Measurements from ENCODE around the gene UBE2QL1.

UBE2QL1 gene, protein sequence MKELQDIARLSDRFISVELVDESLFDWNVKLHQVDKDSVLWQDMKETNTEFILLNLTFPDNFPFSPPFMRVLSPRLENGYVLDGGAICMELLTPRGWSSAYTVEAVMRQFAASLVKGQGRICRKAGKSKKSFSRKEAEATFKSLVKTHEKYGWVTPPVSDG

DNA sequence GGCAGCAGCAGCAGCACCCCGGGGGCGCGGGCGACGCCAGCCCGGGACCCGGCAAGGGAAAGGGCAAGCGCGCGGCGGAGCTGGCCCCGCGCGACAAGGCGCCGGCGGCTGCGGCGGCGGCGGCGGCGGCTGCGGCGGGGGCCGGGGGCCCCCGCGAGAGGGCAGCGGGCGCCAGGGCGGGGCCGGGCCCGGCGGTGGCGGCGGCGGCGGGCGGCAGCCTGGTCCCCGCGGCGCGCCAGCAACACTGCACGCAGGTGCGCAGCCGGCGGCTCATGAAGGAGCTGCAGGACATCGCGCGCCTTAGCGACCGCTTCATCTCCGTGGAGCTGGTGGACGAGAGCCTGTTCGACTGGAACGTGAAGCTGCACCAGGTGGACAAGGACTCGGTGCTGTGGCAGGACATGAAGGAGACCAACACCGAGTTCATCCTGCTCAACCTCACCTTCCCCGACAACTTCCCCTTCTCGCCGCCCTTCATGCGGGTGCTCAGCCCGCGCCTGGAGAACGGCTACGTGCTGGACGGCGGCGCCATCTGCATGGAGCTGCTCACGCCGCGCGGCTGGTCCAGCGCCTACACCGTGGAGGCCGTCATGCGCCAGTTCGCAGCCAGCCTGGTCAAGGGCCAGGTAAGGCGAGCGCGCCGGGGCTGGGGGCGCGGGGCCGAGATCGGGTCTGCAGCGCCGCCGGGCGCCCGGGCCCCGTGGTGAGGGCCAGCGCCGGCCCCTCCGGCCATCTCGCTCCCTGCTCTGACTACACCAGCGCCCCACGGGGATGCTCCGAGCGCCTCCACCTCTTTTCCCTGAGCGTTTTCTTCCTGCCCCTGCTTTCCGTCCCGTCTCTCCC is at the start of gene UBE2QL1:
UBE2QL1 (plus strand) TSS at position 238 of the 843 bp plus-strand sequence; CDS start at position 273, 35 bp downstream.
- no peak for DNase-seq

DNA sequence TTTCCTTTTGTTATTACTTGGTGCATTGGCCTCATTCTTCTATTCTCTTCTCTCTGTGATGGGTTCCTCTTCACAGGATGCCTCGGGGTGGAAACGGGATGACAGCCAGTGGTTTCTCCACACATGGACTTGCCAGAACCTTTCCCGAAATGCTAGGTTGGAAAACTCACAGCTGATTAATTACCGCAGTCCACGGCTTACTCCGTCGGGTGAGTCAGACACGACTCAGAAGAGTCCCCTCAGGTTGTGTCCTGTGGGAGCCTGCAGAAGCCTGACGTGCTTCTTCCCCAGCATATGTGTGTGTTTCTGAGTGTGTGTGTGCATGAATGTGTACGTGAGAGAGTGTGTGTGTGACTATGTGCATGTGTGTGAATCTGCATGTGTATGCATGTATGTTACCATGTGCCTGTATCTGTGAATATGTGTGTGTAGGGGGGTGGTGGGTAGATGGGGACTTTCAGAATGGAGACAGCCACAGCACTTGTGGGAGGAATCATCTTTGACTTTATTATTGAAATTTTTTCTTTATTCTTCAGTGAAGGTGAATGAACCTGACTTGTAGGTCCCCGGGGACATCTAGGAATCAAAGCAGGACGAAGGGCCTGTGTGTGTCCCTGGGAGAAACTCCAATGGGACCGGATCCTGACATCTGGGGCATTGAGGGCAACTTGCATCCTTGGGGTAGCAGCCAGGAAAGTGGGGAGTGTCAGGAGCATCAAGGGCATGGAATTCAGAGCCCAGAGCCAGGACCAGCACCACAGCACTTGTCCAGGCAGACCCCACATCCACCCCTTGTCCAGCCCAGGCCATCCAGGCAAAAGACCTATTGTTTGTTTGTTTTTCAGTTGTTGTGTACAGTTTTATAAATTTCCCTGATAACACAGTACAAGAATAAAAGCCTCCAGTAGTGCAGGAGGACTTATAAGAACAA is 48.4 kb upstream of the UBE2QL1 start:
- DNase-seq, result no peak

DNA sequence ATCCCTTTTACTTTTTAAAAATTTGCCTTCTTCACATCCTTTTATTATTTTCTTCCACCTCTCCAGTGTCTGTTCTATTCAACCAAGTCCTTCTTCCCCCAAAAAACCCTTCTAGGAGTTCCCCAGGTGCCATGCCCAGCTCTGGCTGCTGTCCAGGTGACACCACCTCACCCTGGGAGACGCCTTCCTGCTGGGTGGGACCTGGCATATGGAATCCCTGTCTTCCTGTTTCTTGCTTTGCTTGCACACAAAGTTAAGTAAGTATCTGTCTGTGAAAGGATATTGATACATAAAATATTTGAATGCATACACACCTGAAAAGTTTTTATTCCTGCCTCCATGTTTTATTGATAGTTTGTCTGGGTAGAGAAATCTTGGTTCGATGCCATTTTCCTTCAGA is 47.2 kb upstream of the UBE2QL1 start:
- DNase-seq, result no peak

DNA sequence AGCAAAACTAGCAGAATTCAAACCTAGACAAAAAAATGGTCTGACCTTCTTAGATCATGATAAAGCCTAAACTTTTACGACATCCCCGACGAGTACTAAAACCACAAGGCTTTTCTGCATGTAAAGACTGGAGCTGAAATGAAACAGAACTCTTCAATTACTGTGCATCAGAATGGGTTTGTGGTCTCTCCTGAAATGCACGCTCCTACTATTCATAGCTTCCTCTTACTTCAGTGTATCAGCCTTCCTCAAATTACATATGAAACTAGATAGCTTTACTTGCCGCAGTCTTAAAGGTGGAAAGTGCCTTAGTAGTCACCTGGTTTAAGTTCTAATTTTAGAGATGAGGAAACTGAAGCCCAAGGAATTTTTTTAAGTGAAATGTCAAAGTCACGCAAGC is 45.7 kb upstream of the UBE2QL1 start:
- DNase-seq, result no peak

DNA sequence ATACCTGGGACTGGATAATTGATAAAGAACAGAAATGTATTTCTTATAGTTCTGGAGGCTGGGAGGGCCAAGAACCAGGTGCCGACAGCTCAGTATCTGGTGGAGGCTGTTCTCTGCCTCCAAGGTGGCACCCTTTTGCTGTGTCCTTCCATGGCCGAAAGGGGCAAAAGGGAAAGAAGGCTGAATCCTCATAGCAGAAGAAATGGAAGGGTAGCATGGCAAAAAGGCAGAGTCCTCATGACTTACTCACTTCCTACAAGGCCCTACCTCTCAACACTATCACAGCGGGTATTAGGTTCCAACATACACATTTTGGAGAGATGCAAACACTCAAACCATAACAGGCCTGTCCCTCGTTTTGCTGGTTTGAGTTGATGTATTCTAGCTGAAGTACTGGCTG is 45.2 kb upstream of the UBE2QL1 start:
- no peak for DNase-seq

DNA sequence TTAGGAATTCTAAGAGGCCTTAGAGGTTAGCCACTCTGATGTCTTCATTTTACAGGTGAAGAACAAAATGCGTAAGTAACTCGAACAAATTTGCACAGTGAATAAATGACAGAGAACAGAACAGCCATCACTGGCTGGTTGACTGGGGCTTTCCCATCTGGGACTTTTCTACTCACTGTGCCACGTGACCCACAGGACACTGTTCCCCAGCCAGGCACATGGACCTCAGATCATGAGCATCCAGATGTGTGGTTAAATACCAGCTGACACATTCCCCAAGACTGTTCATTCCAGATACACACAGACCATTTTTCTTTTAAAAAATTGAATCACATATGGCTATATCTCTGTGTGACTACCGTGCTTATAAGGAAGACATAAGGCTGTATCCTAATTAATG is 44.5 kb upstream of the UBE2QL1 start:
- DNase-seq, result no peak

DNA sequence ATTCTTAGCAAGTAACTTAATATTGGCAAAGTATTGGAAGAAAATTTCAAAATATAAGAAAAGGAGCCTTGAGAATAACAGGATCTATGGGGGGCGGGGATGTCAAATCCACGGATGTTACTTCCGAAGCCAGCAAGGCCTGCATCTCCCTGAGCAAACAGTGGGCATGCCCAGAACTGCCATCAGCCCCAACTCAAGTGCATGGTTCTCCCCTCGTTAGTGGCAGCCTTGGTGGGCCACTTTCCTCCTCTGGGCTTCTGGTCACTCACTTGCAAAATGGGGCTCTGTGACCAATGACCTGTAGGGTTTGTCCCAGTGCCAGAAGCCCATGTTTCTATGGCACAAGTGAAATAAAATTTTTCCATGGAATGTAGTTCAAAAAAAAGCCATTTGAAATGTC is 43.1 kb upstream of the UBE2QL1 start:
- no peak for DNase-seq

DNA sequence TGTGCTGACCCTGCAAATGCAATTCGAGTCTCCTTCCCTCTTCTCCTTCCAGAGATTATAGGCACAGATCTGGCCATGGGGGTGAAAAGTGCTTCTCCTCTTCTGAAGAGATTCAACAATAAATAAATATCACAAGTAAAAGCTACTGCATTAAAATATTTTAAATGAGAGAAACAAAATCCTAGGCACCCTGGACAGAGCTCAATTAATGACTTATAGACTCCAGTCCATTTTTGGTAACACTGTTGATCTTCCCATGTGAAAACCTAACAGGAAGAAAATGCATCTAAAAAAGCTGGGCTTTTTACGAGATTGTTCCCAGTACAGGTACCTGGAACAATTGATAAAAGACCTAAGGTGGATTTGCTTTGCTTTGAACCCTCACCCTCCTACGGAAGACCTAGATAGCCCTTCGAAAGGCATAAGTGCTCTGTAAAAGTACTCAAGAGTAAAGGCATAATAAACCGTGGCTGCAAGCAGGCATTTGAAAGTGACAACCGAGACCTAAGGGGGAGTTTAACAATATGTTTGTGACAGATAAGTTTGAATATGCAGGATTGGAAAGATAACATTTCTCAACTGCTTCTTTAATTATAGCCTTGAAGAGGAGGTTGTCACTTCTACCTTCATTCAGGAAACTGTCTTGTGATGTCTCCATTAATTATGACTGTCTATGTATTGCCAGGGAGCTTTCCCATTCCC is 41.0 kb upstream of the UBE2QL1 start:
- no peak for DNase-seq

DNA sequence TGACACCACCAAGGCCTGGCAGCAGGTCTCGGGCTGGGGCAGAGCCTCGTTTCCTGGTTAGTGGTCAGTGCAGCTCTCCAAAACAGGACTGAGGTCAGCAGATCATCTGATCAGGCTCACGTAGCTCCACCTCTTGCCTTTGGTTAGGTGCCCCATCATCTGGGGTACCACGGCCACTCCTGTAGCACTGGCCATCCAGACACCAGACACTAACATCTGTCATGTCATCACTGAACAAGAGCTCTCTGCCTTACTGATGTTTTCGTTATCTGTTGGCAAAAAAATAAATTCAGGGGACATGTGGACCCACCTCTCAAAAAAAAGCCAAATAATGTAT is 40.4 kb upstream of the UBE2QL1 start:
- DNase-seq, result no peak

DNA sequence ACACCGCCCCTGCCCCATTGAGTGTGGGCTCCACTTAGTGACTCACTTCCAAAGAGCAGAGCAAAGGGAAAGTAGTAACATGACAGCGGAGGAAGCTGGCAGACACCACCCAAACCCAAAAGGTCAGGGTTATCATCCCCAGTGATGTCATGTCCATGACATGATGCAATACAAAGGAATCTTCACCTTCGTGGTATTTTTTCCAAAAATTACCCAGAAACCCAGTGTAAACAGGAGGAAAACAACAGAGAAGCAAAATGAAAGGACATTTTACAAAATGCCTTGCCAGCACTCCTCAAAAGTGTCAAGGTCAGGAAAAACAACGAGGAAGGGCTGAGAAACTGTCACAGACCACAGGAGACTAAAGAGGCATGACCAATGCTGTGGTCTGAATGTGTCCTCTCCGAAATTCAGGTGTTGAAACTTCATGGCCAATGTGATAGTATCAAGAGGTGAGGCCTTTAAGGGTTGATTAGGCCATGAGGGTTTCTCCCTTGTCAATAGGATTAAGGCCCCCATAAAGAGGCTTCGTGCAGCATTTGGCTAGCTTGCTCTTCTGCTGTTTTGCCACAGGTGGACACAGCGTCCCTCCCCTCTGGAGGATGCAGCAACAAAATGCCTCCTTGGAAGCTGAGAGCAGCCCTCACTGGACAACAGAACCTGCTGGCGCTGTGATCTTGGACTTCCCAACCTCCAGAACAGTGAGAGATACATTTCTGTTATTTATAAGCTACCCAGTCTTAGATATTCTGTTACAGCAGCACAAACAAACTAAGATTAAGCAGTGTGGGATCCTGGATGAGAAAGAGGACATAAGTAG is 39.8 kb upstream of the UBE2QL1 start:
- DNase-seq, result no peak

DNA sequence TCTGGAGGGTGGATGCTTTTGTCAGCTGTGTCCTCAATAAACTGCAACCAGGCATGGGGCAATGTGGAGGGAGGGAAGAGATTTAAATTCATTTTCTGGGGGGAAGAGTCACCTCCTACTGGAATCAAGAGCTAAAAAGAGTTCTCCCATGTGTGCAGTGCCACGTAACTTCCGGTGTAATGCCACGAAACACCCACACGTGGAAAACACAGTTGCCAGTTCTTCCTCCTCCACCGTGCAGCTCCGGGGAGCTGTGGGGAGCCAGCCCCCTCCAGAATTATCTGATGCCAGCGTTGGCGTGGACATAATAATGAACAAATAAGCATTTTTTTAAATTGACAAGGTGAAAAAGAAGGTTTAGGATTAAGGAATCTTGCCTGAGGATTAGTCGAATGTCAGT is 38.2 kb upstream of the UBE2QL1 start:
- DNase-seq, result no peak

DNA sequence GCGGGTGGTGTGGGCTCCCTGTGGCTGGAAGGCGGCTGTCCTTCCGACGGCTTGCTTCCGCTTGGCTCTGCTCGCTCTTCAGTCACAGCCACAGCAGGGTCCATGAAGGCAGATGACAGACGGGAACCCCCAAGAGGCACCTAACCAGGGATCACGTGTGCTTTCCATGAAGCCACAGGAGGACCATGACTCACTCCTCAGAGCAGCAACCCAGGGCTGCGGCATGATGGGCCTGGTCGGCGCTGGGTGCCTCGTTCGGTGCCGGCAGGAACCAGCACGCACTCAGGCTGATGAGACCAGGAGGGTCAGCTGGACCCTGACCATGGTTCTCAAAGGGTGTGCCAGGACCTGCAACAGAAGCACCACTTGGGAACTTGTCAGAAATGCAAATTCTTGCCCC is 37.5 kb upstream of the UBE2QL1 start:
- no peak for DNase-seq

DNA sequence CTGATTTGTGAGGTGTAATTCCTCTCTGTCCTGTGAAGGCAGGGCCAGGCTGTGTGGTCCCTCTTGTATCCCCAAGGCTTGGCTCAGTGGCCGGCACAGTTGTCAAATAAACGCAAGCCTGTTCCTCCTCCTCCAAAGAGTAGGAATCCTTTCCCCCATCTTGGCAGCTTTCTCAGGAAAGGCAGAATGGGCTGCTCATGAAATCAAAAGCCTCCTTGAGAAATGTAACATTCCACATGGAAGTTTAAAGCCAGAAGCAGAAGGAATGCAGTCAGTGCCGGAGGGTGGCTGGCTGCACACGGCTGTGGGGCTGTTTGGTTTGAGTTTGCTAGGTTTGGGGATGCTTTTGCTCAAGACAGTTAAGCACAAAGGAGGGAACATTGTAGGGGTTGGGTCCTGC is 35.8 kb upstream of the UBE2QL1 start:
- no peak for DNase-seq

DNA sequence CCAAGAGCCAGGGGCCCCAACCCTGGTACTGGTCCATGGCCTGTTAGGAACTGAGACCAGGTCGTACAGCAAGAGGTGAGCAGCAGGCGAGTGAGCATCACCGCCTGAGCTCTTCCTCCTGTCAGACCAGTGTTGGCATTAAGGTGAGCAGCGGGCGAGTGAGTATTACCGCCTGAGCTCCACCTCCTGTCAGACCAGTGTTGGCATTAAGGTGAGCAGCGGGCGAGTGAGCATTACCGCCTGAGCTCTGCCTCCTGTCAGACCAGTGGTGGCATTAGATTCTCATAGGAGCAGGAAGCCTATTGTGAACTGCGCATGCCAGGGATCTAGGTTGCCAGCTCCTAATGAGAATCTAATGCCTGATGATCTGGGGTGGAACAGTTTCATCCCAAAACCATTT is 31.0 kb upstream of the UBE2QL1 start:
- no peak for DNase-seq

DNA sequence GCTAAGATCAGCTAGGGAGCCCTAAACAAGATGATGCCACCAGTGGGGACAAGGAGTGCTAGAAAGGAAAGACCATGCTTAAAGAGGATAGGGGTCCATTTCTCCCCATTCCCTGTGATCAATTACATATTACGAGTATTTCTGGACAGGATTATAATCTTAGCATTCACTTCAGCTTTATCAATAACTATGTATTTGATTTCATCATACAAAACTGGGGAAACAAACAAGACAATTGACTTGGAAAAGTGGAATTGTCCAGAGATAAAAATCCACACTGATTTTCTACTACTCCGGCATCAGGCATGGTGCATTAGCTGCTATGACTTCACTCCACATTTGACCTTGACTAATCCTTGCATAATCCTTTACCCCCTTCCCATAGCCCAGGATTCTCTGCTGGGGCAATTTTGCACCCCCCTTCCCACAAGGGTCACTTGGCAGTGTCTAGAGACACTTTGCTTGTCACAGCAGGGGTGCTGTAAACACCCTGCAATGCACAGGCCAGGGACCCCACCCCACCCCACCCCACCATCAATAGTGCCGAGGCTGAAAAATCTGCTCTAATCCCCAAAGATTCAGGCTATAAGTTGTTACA is 29.9 kb upstream of the UBE2QL1 start:
- no peak for DNase-seq

DNA sequence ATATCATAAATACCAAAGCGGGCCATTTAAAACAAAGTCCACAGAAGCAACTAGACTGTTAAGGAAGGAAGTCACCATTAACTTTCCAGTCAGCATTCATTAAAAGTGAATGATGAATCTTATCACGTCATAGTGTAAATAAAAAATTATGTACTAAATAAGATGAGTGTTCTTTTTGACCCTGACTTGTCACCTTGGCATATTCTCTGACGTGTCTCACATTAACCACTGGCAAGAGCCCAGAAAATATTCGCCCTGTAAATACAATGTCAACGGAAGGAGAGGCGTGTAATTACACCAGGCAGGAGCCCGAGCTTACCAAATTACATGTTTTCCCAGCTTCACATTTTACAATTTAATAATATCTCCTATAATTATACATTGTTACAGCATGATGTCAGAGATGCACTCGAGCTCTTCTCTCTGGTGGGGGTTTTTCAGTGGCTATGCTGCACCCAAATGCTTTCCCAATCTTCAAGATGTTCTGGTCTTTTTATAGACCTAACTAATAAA is 29.3 kb upstream of the UBE2QL1 start:
- DNase-seq, result no peak

DNA sequence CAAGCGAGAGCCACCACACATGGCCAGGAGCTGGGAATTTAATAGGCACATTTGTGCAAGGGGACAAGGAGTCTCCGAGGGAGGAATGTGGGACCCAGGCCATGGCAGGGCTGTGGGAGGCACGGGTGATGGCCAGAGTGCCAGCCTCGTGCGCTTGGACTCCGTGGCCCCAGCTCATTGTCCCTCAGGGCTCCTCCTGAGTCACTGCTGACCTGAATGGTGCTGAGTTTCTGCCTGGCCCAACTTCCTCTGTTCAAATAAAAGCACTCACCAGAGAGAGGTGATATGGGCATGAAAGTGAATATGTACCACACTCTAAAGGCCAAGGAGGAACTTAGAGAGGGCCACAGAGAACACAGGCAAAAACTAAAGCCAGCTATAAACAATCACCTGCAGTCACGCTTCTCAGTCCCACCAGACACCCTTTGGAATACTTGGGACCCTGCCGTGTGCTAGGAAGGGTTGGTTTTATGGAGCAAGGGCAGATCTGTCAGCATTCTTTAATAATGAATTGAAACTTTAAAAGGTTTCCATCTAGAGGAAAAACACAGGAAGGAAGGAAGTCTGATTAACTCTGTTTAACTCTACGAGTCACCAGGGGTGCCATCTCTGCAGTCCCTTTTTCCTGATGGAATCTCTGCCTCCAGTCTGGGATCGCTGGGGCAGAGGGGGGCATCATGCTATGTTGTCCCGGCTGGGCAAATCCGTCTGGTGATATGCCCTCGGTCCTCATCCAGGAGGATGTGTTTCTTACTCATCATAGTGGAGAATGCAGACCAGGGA is 25.1 kb upstream of the UBE2QL1 start:
- no peak for DNase-seq

DNA sequence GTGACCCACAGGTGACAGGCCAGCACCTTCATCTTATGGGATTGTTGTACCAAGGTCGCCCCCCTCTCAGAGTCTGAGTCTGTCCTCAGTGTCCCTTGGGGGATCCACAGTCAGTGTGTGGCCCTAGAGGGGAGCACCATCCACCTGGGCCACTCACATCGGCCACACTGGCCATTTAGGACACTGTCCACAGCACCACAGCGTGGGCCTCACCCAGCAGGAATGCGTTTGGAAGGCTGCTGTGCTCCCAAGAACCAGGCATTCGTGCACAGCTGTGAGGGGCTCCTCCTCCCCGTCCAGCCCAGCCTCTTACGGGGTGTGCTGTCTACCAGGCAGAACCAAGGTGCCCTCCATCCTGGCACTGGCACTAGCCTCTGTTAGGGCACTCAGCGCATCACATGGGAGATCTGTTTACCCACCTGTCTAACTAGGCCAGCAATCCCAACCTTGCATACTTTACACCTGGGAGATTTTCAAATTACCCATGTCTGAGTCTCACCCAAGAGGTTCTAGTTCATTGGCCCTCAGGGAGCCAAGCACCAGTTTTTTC is 24.5 kb upstream of the UBE2QL1 start:
- DNase-seq, result no peak

DNA sequence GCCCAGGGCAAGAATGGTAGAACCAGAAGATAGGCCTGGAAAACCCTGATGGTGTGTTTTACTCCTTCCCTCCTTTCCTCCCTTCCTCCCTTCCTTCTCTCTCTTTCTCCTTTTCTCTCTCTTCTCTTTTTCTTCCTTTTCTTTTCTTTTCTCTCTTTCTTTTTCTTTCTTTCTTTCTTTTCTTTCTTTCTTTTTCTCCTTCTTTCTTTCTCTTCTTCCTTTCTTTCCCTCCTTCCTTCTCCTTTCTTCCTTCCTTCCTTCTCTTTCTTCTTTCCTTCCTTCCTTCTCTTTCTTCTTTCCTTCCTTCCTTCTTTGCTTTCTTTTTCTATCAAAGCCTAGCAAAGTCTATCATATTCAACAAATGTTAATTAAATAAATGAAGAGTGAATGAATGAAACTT is 24.0 kb upstream of the UBE2QL1 start:
- no peak for DNase-seq

DNA sequence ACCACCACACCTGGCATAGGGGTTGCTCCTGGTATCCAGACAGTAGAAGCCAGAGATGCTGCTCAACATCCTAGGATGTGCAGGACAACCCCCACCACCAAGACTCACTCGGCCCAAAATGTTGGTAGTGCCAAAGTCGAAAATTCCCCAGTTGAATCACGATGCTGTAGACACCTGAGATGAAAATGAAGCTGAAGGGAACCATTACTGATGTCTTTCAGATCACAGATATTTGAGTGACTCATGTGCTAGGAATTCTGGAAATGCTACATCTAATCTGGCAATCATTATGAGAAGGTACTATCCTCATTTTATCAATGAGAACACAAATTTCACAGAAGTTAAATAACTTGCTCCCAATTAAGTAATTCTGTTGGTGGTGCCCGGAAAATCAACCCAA is 21.0 kb upstream of the UBE2QL1 start:
- no peak for DNase-seq
